ENCODE data around the gene CAMK2N2. TPM values are rescaled to one million over a fixed set of nuclear protein-coding genes. Genes with fewer than 3 reads are reported as not detected.

CAMK2N2 gene
- total and polyA plus RNA-seq, 2 experiments from 2014 or later: 0.11 TPM; not detected in 1

GRCh38 chr3:184249412-184250166 is 11.8 kb downstream of the CAMK2N2 start, which contains the start of gene EEF1AKMT4:
TSS of gene EEF1AKMT4 (plus strand) at chr3:184249672. CDS start at chr3:184249695, 23 bp downstream.
- no peaks in the 10 kb centered on the region for H3K9me3 ChIP-seq (ENCODE audit: low read depth)
- peak within 1 kb of the TSS; percentile 94 for H3K9ac ChIP-seq
- no peaks in the 10 kb centered on the region for H3K9me2 ChIP-seq (ENCODE audit: insufficient read depth)
- peaks cover 8% of the 10 kb centered on the region for H3F3A ChIP-seq (ENCODE audit: insufficient read depth)
- no peaks in the 10 kb centered on the region for H3K27me3 ChIP-seq (replicated peaks; ENCODE audit: insufficient read depth)
- peak within 1 kb of the TSS; percentile 97 for H3K4me3 ChIP-seq
- peak within 1 kb of the TSS; percentile 100 for H3K4me2 ChIP-seq (ENCODE audit: unreplicated experiment)
- H4K20me1 ChIP-seq (ENCODE audit: insufficient read depth): no peaks in the 10 kb centered on the region
- DNase-seq: peak; percentile 99
- H3K4me1 ChIP-seq (ENCODE audit: insufficient read depth): no peaks in the 10 kb centered on the region
- in situ Hi-C loops (cut with MboI): loop anchor here (10.0 kb wide), 1 partner anchor 355 kb away; no protein-coding TSS in a partner anchor
- TF ChIP-seq EZH2 (IDR thresholded peaks at IDR 0.05; ENCODE audit: insufficient read depth, poor library complexity, severe bottlenecking): no peak
- TF ChIP-seq EZH2phosphoT487 (IDR thresholded peaks at IDR 0.05; ENCODE audit: insufficient read depth, low read depth): no peak
- no peaks in the 10 kb centered on the region for H3K36me3 ChIP-seq (ENCODE audit: low read depth)
- peaks cover 35% of the 10 kb centered on the region for H3K79me2 ChIP-seq (ENCODE audit: insufficient read depth)
- WGBS, 2 experiments (ENCODE audit: low coverage in 1 of 2, low lambda C conversion rate in 2 of 2, missing lambda C conversion rate in 2 of 2): 1% methylated on average over 49 to 54 of the region's 54 CpGs
- H2AFZ ChIP-seq: peak within 1 kb of the TSS; percentile 100
- peak within 1 kb of the TSS; percentile 89 for H3K27ac ChIP-seq

GRCh38 chr3:184248454-184249411 is 12.6 kb downstream of the CAMK2N2 start, which contains the start of gene ALG3:
TSS of gene ALG3 (minus strand) at chr3:184248962. CDS start at chr3:184248940, 22 bp downstream.
- in situ Hi-C loops (cut with MboI): no loop called here
- H3K9me3 ChIP-seq (ENCODE audit: low read depth): no peaks in the 10 kb centered on the region
- no peaks in the 10 kb centered on the region for H4K20me1 ChIP-seq (ENCODE audit: insufficient read depth)
- peak within 1 kb of the TSS; percentile 89 for H3K27ac ChIP-seq
- peak; percentile 94 for DNase-seq
- H3K4me3 ChIP-seq: peak within 1 kb of the TSS; percentile 97
- peaks cover 35% of the 10 kb centered on the region for H3K79me2 ChIP-seq (ENCODE audit: insufficient read depth)
- WGBS, 2 experiments (ENCODE audit: low coverage in 1 of 2, low lambda C conversion rate in 2 of 2, missing lambda C conversion rate in 2 of 2): 0 to 2% methylated on average over 42 to 48 of the region's 49 CpGs
- H3K9me2 ChIP-seq (ENCODE audit: insufficient read depth): no peaks in the 10 kb centered on the region
- peak within 1 kb of the TSS; percentile 94 for H3K9ac ChIP-seq
- no peaks in the 10 kb centered on the region for H3K27me3 ChIP-seq (replicated peaks; ENCODE audit: insufficient read depth)
- H3F3A ChIP-seq (ENCODE audit: insufficient read depth): peaks cover 8% of the 10 kb centered on the region
- TF ChIP-seq EZH2phosphoT487 (IDR thresholded peaks at IDR 0.05; ENCODE audit: insufficient read depth, low read depth): no peak
- no peak for TF ChIP-seq EZH2 (IDR thresholded peaks at IDR 0.05; ENCODE audit: insufficient read depth, poor library complexity, severe bottlenecking)
- H3K4me2 ChIP-seq (ENCODE audit: unreplicated experiment): peak within 1 kb of the TSS; percentile 100
- peak within 1 kb of the TSS; percentile 100 for H2AFZ ChIP-seq
- H3K36me3 ChIP-seq (ENCODE audit: low read depth): no peaks in the 10 kb centered on the region
- no peaks in the 10 kb centered on the region for H3K4me1 ChIP-seq (ENCODE audit: insufficient read depth)

GRCh38 chr3:184242297-184242685 is 19.1 kb downstream of the CAMK2N2 start:
- Histone ChIP-seq H3F3A (ENCODE audit: insufficient read depth) (no peaks in the 10 kb centered on the region), H4K20me1 (ENCODE audit: insufficient read depth) (no peaks in the 10 kb centered on the region), H3K9me2 (ENCODE audit: insufficient read depth) (no peaks in the 10 kb centered on the region), H3K9ac (no peak overlapping the region), H3K4me1 (ENCODE audit: insufficient read depth) (no peaks in the 10 kb centered on the region), H2AFZ (no peak overlapping the region), H3K9me3 (ENCODE audit: low read depth) (no peaks in the 10 kb centered on the region), H3K36me3 (ENCODE audit: low read depth) (no peaks in the 10 kb centered on the region), H3K4me2 (ENCODE audit: unreplicated experiment) (no peak overlapping the region), H3K4me3 (no peak overlapping the region), H3K27ac (no peak overlapping the region), H3K27me3 (replicated peaks; ENCODE audit: insufficient read depth) (no peaks in the 10 kb centered on the region), H3K79me2 (ENCODE audit: insufficient read depth) (peaks cover 16% of the 10 kb centered on the region; the same call in 1 of the 2 replicates)
- WGBS, 2 experiments (ENCODE audit: low coverage in 1 of 2, low lambda C conversion rate in 2 of 2, missing lambda C conversion rate in 2 of 2): 80 to 85% methylated on average over 5 of the region's 5 CpGs
- DNase-seq: no peak
- no peak for TF ChIP-seq EZH2 (IDR thresholded peaks at IDR 0.05; ENCODE audit: insufficient read depth, poor library complexity, severe bottlenecking)
- TF ChIP-seq EZH2phosphoT487 (IDR thresholded peaks at IDR 0.05; ENCODE audit: insufficient read depth, low read depth): no peak
- in situ Hi-C loops (cut with MboI): no loop called here
